ENCODE data around the gene RFTN1.

RFTN1 gene

GRCh38 chr3:16504242-16504641 lies 9.3 kb downstream of the RFTN1 start:
- Histone ChIP-seq H3K9me3 (ENCODE audit: control insufficient read depth, insufficient read depth, low read depth, low read length) (no peaks in the 10 kb centered on the region), H3K27ac (ENCODE audit: low read depth, low read length) (no peak overlapping the region), H3K4me1 (ENCODE audit: control insufficient read depth, insufficient read depth, low read length) (no peaks in the 10 kb centered on the region; the same call in 1 of the 2 replicates), H3K27me3 (ENCODE audit: control insufficient read depth, insufficient read depth, low read length) (peaks cover 8% of the 10 kb centered on the region; the same call in 1 of the 2 replicates), H3K9ac (ENCODE audit: low read length) (no peak overlapping the region), H3K36me3 (ENCODE audit: control insufficient read depth, insufficient read depth, low read length) (no peaks in the 10 kb centered on the region), H3K4me3 (ENCODE audit: low read depth, low read length) (no peak overlapping the region)

GRCh38 chr3:16503191-16503776 lies 10.2 kb downstream of the RFTN1 start:
- Histone ChIP-seq H3K36me3 (ENCODE audit: control insufficient read depth, insufficient read depth, low read length) (no peaks in the 10 kb centered on the region), H3K9ac (ENCODE audit: low read length) (no peak overlapping the region), H3K27me3 (ENCODE audit: control insufficient read depth, insufficient read depth, low read length) (peaks cover 8% of the 10 kb centered on the region; the same call in 1 of the 2 replicates), H3K27ac (ENCODE audit: low read depth, low read length) (no peak overlapping the region), H3K4me3 (ENCODE audit: low read depth, low read length) (no peak overlapping the region), H3K4me1 (ENCODE audit: control insufficient read depth, insufficient read depth, low read length) (peaks cover 8% of the 10 kb centered on the region; the same call in 1 of the 2 replicates), H3K9me3 (ENCODE audit: control insufficient read depth, insufficient read depth, low read depth, low read length) (peaks cover 5% of the 10 kb centered on the region; the same call in 1 of the 2 replicates)

- Histone ChIP-seq H3K27ac (ENCODE audit: low read depth, low read length) (no peak overlapping the region), H3K9ac (ENCODE audit: low read length) (no peak overlapping the region), H3K9me3 (ENCODE audit: control insufficient read depth, insufficient read depth, low read depth, low read length) (peaks cover 5% of the 10 kb centered on the region; the same call in 1 of the 2 replicates), H3K4me3 (ENCODE audit: low read depth, low read length) (no peak overlapping the region), H3K4me1 (ENCODE audit: control insufficient read depth, insufficient read depth, low read length) (peaks cover 13% of the 10 kb centered on the region; the same call in 1 of the 2 replicates), H3K27me3 (ENCODE audit: control insufficient read depth, insufficient read depth, low read length) (peaks cover 8% of the 10 kb centered on the region; the same call in 1 of the 2 replicates), H3K36me3 (ENCODE audit: control insufficient read depth, insufficient read depth, low read length) (no peaks in the 10 kb centered on the region)
Measured at GRCh38 chr3:16502347-16502908, 11.1 kb downstream of the RFTN1 start.

GRCh38 chr3:16501376-16501775 lies 12.1 kb downstream of the RFTN1 start:
- H3K36me3 ChIP-seq (ENCODE audit: control insufficient read depth, insufficient read depth, low read length): no peaks in the 10 kb centered on the region
- peaks cover 13% of the 10 kb centered on the region; the same call in 1 of the 2 replicates for H3K4me1 ChIP-seq (ENCODE audit: control insufficient read depth, insufficient read depth, low read length)
- H3K9ac ChIP-seq (ENCODE audit: low read length): no peak overlapping the region
- no peak overlapping the region for H3K27ac ChIP-seq (ENCODE audit: low read depth, low read length)
- H3K9me3 ChIP-seq (ENCODE audit: control insufficient read depth, insufficient read depth, low read depth, low read length): peaks cover 5% of the 10 kb centered on the region; the same call in 1 of the 2 replicates
- no peak overlapping the region for H3K4me3 ChIP-seq (ENCODE audit: low read depth, low read length)
- H3K27me3 ChIP-seq (ENCODE audit: control insufficient read depth, insufficient read depth, low read length): peaks cover 8% of the 10 kb centered on the region; the same call in 1 of the 2 replicates

- Histone ChIP-seq H3K9me3 (ENCODE audit: control insufficient read depth, insufficient read depth, low read depth, low read length) (peaks cover 5% of the 10 kb centered on the region; the same call in 1 of the 2 replicates), H3K4me1 (ENCODE audit: control insufficient read depth, insufficient read depth, low read length) (peaks cover 13% of the 10 kb centered on the region; the same call in 1 of the 2 replicates), H3K36me3 (ENCODE audit: control insufficient read depth, insufficient read depth, low read length) (no peaks in the 10 kb centered on the region), H3K27ac (ENCODE audit: low read depth, low read length) (no peak overlapping the region), H3K27me3 (ENCODE audit: control insufficient read depth, insufficient read depth, low read length) (peaks cover 8% of the 10 kb centered on the region; the same call in 1 of the 2 replicates), H3K4me3 (ENCODE audit: low read depth, low read length) (no peak overlapping the region), H3K9ac (ENCODE audit: low read length) (no peak overlapping the region)
Measured at GRCh38 chr3:16500911-16501310, 12.6 kb downstream of the RFTN1 start.

GRCh38 chr3:16500093-16500492 lies 13.4 kb downstream of the RFTN1 start:
- Histone ChIP-seq H3K36me3 (ENCODE audit: control insufficient read depth, insufficient read depth, low read length) (no peaks in the 10 kb centered on the region), H3K27ac (ENCODE audit: low read depth, low read length) (no peak overlapping the region), H3K9me3 (ENCODE audit: control insufficient read depth, insufficient read depth, low read depth, low read length) (peaks cover 5% of the 10 kb centered on the region; the same call in 1 of the 2 replicates), H3K4me1 (ENCODE audit: control insufficient read depth, insufficient read depth, low read length) (peaks cover 18% of the 10 kb centered on the region; the same call in 1 of the 2 replicates), H3K4me3 (ENCODE audit: low read depth, low read length) (no peak overlapping the region), H3K27me3 (ENCODE audit: control insufficient read depth, insufficient read depth, low read length) (peaks cover 8% of the 10 kb centered on the region; the same call in 1 of the 2 replicates), H3K9ac (ENCODE audit: low read length) (no peak overlapping the region)

GRCh38 chr3:16499351-16499750 lies 14.1 kb downstream of the RFTN1 start:
- Histone ChIP-seq H3K4me1 (ENCODE audit: control insufficient read depth, insufficient read depth, low read length) (peaks cover 21% of the 10 kb centered on the region; the same call in 1 of the 2 replicates), H3K9ac (ENCODE audit: low read length) (no peak overlapping the region), H3K27ac (ENCODE audit: low read depth, low read length) (no peak overlapping the region), H3K9me3 (ENCODE audit: control insufficient read depth, insufficient read depth, low read depth, low read length) (peaks cover 5% of the 10 kb centered on the region; the same call in 1 of the 2 replicates), H3K4me3 (ENCODE audit: low read depth, low read length) (no peak overlapping the region), H3K36me3 (ENCODE audit: control insufficient read depth, insufficient read depth, low read length) (no peaks in the 10 kb centered on the region), H3K27me3 (ENCODE audit: control insufficient read depth, insufficient read depth, low read length) (0 out of 2 replicates have a peak, but pooled peaks cover 1% of the 10 kb centered on the region)

- Histone ChIP-seq H3K4me3 (ENCODE audit: low read depth, low read length) (no peak overlapping the region), H3K9me3 (ENCODE audit: control insufficient read depth, insufficient read depth, low read depth, low read length) (peaks cover 5% of the 10 kb centered on the region; the same call in 1 of the 2 replicates), H3K36me3 (ENCODE audit: control insufficient read depth, insufficient read depth, low read length) (no peaks in the 10 kb centered on the region)
Measured at GRCh38 chr3:16498130-16498890, 15.2 kb downstream of the RFTN1 start.

GRCh38 chr3:16496408-16497222 lies 16.9 kb downstream of the RFTN1 start:
- H3K4me1 ChIP-seq (ENCODE audit: control insufficient read depth, insufficient read depth, low read length): peaks cover 21% of the 10 kb centered on the region; the same call in 1 of the 2 replicates
- H3K27me3 ChIP-seq (ENCODE audit: control insufficient read depth, insufficient read depth, low read length): no peaks in the 10 kb centered on the region; the same call in 1 of the 2 replicates
- no peak overlapping the region for H3K9ac ChIP-seq (ENCODE audit: low read length)
- H3K36me3 ChIP-seq (ENCODE audit: control insufficient read depth, insufficient read depth, low read length): no peaks in the 10 kb centered on the region
- no peak overlapping the region for H3K27ac ChIP-seq (ENCODE audit: low read depth, low read length)
- H3K9me3 ChIP-seq (ENCODE audit: control insufficient read depth, insufficient read depth, low read depth, low read length): peaks cover 5% of the 10 kb centered on the region; the same call in 1 of the 2 replicates
- H3K4me3 ChIP-seq (ENCODE audit: low read depth, low read length): no peak overlapping the region

More at GRCh38 chr3:16498130-16498890, 15.2 kb downstream of the RFTN1 start:
- Histone ChIP-seq H3K27me3 (ENCODE audit: control insufficient read depth, insufficient read depth, low read length) (no peaks in the 10 kb centered on the region), H3K27ac (ENCODE audit: low read depth, low read length) (no peak overlapping the region), H3K9ac (ENCODE audit: low read length) (no peak overlapping the region), H3K4me1 (ENCODE audit: control insufficient read depth, insufficient read depth, low read length) (peaks cover 21% of the 10 kb centered on the region; the same call in 1 of the 2 replicates)

- Histone ChIP-seq H3K27me3 (ENCODE audit: control insufficient read depth, insufficient read depth, low read length) (no peaks in the 10 kb centered on the region; the same call in 1 of the 2 replicates), H3K9ac (ENCODE audit: low read length) (no peak overlapping the region), H3K9me3 (ENCODE audit: control insufficient read depth, insufficient read depth, low read depth, low read length) (peaks cover 9% of the 10 kb centered on the region), H3K4me1 (ENCODE audit: control insufficient read depth, insufficient read depth, low read length) (peaks cover 21% of the 10 kb centered on the region; the same call in 1 of the 2 replicates), H3K4me3 (ENCODE audit: low read depth, low read length) (no peak overlapping the region), H3K36me3 (ENCODE audit: control insufficient read depth, insufficient read depth, low read length) (no peaks in the 10 kb centered on the region), H3K27ac (ENCODE audit: low read depth, low read length) (no peak overlapping the region)
Measured at GRCh38 chr3:16496008-16496407, 17.5 kb downstream of the RFTN1 start.

All from HUES6 (cell line).